Islet precursor cell (in vitro differentiated cells): ENCODE measurements around the gene CELSR3.
A peak's percentile ranks its signal among the peaks of the same experiment; 100 is the strongest.

ENCODE experiments used
- DNase-seq: peaks from one replicate; pipeline ENCODE4 v3.0.0-alpha.2; 2018

Gene CELSR3

GRCh38 chr3:48631516-48632448, 30.9 kb downstream of the CELSR3 start:
- no peak for DNase-seq

DNA sequence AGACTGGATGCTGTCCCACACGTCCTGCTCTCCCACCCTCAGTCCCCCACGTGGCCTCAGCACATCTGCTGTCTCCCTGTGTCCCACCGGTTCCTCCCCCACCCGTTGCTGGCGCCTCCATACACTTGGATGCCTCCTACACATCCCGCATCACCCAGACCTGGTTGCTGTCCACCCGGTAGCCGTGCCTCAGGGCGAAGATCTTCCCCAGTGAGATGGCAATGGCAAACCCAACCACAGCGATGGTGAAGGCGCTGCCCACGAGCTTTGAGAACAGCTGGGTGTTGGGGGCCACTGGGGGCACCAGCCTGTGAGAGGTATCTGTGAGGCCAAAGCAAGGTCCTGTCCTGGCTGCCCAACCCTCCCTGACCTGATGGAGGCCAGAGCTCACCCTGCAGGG, 31.9 kb downstream of the CELSR3 start:
- DNase-seq = no peak

- DNase-seq = no peak
These were observed 32.3 kb downstream of the CELSR3 start for GRCh38 chr3:48630407-48630806.

DNA sequence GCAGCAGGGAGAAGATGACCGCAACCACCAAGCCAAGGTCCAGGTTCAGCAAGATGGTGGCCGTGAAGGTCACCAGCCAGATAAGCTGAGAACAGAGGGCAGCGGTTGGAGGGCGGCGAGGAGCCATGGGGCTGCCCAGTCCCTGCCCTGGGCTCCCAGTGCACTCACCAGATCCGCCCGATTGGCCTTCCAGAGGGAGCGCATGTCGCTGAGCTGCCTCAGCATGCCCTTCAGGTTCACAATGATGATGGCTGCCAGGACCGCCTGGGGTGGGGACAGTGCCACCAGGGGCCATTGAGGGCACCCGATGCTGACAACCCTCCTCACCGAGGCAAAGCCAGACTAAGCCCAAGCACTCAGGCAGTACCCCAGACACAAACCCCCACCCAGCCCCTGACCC, 32.8 kb downstream of the CELSR3 start:
- no peak for DNase-seq

DNA sequence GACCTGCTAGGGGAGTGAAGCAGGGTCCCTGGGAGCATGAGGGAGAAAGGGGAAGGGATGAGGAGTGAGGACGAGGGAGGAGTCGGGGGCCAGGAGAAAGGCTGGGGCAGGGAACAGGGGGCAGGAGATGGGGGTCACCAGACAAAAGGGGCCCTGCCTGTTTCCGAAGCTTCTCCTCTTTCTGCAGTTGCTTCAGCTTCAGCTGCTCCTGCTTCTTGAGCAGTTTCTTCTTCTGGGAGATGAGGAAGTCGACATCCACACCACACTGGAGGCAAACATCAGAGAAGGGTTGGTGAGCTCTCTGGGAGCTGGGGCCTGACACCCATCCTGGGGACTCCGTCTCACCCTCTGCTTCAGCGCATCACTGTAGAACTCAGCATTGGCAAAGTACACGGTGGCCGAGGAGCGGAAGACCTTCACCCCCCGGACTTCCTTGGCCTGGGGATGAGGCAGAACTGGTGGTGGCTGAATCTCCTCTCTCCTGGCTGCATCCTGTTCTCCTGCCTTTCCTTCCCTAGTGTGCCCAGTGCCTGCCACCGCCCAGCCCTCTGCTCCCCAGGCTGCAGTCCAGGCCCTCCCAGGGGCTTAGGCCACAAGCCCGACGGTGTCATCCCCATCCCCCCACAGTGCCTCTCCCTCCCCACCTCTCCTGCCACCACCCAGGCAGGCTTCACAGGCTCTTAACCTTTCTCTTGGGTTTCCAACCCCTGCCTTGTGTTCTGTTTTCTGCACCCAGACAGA, 34.2 kb downstream of the CELSR3 start:
- DNase-seq = no peak

DNA sequence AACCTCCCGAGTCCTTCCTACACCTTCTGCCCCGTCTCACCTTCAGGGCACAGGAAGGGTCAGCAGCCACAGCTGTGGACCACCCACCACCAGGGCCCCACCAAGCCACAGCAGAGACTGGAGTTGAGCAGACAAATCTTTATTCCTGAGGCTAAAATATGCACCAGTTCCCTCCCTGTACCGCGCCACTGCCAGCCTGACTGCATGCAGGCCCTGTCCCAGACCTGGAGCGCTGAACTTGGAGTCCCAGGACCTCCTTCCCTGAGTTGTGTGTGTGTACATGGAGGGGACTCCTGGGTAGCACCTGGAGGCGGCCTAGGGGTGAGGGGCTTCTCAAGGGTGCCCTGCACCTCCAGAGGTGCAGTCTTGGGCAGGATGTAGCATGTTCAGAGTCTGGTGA, 37.1 kb downstream of the CELSR3 start:
- no peak for DNase-seq

DNA sequence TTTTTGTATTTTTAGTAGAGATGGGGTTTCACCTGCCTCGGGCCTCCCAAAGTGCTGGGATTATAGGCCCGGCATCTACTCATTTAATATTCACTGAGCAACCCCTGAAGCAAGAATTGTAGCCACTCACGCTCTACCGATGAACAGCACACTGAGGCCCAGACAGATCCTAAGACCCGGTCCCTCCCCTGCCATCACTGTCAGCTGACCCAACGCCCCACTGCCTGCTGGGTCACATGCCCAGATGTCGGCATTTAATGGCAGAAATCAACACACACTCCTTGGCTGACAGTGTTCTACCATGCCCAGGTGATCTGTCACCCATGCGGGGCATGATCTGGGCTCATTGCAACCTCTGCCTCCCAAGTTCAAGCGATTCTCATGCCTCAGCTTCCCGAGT, 37.9 kb downstream of the CELSR3 start:
- no peak for DNase-seq

DNA sequence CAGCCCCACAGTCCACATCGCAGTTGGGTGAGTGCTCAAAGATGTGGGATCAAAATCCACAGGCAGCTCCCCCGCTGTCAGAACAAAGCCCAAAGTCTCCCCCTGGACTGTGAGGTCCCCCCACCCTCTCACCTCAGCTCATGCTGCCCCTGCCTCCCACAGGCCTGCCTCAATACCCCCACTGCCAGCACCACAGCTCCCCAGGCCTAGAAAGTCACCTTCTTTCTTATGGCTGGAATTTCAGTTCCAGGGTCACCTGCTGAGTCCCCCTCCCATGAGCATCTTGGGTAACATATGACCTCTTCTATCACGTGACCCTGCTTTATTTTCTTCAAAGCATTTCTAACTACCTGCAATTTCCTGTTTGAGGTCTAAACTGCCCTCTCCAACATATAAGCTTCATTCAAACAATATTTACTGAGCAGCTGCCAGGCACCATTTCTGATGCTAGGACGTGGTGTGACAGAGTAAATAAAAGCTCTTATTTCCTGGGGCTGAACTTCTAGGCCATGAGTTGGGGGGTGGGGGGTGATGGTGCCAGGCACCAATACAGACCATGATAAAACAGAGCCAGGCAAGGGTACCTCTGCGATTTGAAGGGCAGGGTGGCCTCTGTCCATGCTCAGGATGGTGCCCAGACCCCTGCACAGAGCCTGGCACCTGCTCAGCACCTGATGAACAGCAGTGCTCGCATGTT, 38.7 kb downstream of the CELSR3 start:
- no peak for DNase-seq

DNA sequence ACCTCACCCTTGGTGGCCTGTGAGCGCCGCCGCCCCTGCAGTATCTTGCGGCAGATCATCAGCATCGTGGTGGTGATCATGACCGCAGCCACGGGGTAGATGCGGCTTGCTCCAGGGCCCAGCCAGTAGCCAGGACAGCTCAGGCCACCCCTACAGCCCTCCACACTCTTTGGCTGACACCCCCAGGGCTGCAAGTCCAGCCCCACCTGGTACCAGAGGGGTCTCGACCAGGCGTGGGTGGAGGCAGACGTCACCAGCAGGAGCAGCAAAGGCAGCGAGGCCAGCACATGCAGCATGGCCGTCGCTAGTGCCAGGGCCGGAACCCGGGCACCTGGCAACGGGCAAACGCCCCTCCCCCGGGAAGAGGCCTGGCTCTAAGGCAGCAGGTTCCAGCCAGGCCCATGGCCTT, 41.2 kb downstream of the CELSR3 start, which contains the start of gene TMEM89:
TSS of gene TMEM89 (minus strand) at position 309 of the 409 bp plus-strand sequence. CDS start at position 296, 13 bp downstream.
- no peak for DNase-seq

DNA sequence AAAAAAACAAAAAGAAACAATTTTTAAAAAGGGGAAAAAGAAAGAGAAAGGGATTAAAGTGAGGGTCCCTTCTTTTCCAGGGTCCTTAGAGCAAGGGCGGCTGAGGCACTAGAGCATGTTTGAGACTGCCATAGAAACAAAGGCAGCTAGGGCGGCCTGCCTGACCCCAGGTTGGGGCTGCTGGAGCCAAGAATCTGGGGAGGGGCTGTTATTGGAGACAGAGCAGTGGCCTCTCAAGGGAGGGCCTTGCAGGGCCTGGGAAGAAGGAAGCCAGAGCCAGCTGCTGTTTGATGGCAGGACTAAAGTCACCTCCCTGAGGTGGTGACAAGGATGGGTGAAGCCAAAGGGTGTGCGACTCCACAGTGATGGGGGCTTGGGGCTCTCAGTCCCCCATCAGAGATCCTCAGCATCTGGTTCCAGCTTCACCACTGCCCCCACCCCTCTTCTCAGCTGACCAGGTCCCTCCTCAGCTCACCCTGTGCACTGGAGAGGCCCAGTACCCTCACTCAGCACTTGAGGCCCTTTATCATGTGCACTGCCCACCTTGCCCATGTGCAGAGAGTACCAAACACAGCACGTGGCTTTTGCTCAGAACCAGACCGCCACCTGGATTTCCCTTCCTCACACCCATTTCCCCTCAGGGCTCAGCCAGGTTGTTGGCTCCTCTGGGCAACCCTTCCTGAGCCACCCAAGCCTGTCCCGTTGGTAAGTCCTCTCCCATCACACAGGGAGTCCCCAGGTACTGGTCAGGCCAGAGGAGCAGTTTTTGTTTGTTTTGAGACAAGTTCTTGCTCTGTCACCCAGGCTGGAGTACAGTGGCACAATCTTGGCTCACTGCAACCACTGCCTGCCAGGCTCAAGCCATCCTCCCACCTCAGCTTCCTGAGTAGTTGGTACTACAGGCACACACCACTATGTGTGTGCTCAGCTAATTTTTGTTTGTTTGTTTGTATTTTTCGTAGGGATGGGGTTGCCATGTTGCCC, 42.9 kb downstream of the CELSR3 start:
- no peak for DNase-seq

GRCh38 chr3:48617559-48617958, 45.1 kb downstream of the CELSR3 start:
- DNase-seq = no peak

DNA sequence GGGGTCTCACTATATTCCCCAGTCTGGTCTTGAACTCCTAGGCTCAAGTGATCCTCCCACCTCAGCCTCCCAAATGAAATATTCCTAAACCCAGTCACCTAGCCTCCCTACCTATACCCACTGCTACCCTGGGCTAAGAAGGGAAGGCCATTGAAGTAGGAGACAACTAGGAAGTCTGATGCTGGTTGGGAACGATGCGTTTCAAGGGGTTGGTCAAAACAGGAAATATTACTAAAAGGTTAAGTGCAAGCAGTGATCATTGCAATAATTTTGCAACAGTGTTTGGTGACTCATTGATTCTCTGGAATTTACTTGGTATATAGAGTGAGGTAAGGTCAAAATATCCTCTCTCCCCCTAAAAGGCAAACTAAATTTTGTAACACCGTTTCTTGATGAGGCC, 48.6 kb downstream of the CELSR3 start:
- no peak for DNase-seq

DNA sequence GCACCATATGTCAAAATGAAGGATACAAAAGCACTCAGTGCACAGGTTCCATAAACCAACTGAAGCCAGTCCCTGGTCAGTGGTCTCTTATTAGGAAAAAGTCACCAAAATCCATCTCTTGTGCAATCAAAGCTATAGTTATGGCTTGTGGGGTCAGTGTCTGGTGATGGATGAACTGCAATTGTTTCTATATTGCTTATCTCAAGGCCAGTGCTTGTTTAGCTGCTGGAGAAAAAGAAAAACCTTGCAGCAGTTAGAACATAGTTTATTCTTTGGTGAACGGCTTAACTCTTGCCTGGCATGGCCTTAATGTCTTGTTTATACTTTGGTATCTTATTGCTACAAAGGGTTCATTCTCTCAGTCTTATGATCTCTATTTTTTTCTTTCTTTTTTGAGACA, 50.4 kb downstream of the CELSR3 start:
- DNase-seq = no peak

- peak; percentile 97 for DNase-seq
These were observed 53.3 kb downstream of the CELSR3 start, which contains the start of gene UQCRC1 for GRCh38 chr3:48609088-48610005. Gene UQCRC1 (minus strand): TSS chr3:48609646. CDS start chr3:48609620, 26 bp downstream.

DNA sequence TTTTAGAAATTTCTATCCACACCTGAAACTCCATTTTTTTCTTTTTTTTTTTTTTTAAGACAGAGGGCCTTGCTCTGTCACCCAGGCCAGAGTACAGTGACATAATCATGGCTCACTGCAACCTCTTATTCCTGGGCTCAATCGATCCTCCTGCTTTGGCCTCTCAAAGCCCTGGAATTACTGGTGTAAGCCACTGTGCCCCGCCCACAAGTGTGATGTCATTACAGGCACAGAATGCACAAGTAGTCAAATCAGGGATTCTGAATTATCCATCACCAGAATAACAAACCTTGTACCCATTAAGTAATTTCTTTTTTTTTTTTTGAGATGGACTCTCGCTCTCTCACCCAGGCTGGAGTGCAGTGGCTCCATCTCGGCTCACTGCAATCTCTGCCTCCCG, 55.2 kb downstream of the CELSR3 start:
- DNase-seq = no peak

DNA sequence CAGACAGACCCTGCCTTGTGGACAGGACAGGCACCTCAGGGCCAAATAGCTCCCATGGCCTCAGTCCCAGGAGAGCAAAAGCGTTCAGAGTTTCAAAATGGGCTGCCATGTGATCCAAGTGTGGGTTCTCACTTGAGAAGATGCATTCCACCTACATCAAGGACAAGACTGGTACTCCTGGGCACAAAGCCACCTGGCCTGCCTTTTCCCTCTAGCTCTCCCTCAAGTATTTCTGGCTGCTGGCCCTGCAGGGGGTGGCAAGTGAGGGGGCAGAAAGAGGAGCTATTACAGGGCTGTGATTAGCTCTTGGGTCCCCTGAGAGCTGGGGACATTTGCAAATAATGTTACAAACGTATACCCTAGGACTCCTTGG, 61.1 kb downstream of the CELSR3 start:
- no peak for DNase-seq

DNA sequence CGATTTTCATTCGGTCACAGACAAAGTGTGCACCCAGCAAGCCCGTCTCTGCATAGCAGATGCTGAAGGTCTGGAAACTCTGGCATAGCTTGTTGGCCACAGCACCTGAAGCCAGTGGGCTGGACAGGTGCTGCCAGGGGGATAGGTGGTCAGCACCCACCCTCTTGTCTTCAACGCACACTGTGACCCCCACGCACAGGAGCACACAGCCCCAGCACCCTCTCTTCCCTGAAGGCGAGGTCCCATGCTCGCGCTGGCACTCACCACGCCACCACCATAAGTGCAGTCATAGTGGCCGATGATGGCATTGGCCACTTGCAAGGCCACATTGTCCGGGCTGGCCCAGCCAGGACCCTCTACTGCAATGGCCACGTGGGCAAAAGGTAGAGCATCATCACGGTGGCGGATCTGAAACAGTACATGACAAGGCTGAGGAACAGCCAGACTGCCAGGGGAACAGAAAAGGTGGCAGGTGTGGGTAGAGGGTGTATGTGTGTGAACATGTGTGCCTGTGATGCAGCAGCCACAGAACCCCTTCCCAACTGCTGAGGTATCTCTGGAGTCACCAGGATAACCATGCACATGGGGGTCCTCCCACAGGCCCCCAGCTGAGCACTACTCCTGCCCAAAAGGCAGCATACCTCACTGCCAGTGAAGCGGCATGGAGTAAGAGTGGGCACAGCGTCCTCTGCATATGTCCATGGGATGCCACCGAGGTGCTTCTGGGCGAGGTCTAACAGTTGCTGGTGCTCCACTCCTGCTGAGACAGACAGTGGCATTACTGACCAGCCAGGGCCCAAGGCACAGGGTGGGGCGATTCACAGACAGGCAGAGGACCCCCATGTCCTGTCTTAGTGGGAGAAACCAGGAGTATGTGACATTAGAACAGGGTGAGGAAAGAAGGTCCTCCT, 61.7 kb downstream of the CELSR3 start:
- no peak for DNase-seq

- no peak for DNase-seq
These were observed 63.0 kb downstream of the CELSR3 start for GRCh38 chr3:48599509-48600285.

GRCh38 chr3:48599077-48599501, 63.6 kb downstream of the CELSR3 start:
- DNase-seq = no peak
